ENCODE results near the gene SHISA7. TPM values are rescaled to one million over a fixed set of nuclear protein-coding genes. Genes with fewer than 3 reads are reported as not detected.

The SHISA7 gene
- total RNA-seq, 1 donor from 2014 or later = 0.22 TPM

DNA sequence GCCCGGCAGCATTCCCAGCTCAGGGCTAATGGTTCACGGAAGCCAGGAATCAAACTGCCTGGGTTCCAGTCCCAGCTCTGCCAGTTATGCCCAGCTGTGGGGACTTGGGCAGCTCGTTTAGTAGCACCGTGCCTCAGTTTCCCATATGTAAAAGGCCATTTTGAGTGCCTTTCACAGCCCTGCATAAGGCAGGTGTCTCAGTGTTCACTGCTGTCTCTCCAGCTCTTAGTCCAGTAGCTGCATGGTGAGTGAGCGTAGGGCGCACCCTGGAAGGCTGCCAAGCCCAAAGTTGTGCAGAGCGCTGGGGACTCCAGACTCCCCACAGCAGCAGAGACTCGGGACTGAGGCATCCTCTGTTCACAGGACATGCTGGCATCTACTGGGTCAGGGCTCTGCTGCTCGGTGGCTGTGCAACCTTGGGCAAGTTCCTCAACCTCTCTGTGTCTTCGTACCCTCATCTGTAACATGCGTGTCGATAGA, 51.9 kb downstream of the SHISA7 start:
- Mint-ChIP-seq H3K4me1 (ENCODE audit: unreplicated experiment) (peaks cover 36% of the 10 kb centered on the region), H3K36me3 (peaks cover 9% of the 10 kb centered on the region), H3K27ac (no peak overlapping the region), H3K9me3 (no peaks in the 10 kb centered on the region), H3K4me3 (no peak overlapping the region), H3K27me3 (no peaks in the 10 kb centered on the region)
- DNase-seq (ENCODE audit: extremely low spot score, unreplicated experiment) = no peak
- TF ChIP-seq, protein P1, sequence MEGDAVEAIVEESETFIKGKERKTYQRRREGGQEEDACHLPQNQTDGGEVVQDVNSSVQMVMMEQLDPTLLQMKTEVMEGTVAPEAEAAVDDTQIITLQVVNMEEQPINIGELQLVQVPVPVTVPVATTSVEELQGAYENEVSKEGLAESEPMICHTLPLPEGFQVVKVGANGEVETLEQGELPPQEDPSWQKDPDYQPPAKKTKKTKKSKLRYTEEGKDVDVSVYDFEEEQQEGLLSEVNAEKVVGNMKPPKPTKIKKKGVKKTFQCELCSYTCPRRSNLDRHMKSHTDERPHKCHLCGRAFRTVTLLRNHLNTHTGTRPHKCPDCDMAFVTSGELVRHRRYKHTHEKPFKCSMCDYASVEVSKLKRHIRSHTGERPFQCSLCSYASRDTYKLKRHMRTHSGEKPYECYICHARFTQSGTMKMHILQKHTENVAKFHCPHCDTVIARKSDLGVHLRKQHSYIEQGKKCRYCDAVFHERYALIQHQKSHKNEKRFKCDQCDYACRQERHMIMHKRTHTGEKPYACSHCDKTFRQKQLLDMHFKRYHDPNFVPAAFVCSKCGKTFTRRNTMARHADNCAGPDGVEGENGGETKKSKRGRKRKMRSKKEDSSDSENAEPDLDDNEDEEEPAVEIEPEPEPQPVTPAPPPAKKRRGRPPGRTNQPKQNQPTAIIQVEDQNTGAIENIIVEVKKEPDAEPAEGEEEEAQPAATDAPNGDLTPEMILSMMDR (conservative IDR thresholded peaks at IDR 0.05) = no peak

DNA sequence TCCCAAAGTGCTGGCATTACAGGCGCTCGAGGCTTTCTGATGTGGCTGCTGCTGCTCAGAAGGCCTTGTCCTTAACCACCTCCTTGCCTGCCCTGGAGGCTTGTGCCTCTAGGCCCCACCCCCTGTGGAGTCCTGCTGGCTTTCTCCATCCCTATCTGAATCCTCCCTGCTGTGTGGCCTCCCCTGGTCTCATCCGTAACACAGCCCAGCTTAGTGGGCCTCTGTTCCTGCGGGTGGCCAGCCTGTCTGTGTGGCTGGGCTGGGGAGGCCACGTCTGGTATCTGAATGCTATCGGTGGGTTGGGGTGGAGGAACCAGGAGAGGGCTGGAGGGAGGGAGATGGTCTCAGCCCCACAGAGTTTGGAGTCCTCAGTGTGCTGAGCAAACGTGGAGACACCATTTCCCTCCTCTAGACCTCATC, 52.6 kb downstream of the SHISA7 start:
- DNase-seq (ENCODE audit: extremely low spot score, unreplicated experiment) = no peak
- H3K27ac Mint-ChIP-seq = no peak overlapping the region
- H3K9me3 Mint-ChIP-seq = no peaks in the 10 kb centered on the region
- H3K27me3 Mint-ChIP-seq = no peaks in the 10 kb centered on the region
- TF ChIP-seq, protein P1 (conservative IDR thresholded peaks at IDR 0.05) = no peak
- peaks cover 40% of the 10 kb centered on the region for H3K4me1 Mint-ChIP-seq (ENCODE audit: unreplicated experiment)
- H3K4me3 Mint-ChIP-seq = peak overlapping the region; percentile 20
- peaks cover 13% of the 10 kb centered on the region for H3K36me3 Mint-ChIP-seq

- Mint-ChIP-seq H3K27me3 (no peaks in the 10 kb centered on the region), H3K4me3 (peak overlapping the region; percentile 74), H3K4me1 (ENCODE audit: unreplicated experiment) (peaks cover 40% of the 10 kb centered on the region), H3K9me3 (no peaks in the 10 kb centered on the region), H3K27ac (no peak overlapping the region), H3K36me3 (peaks cover 13% of the 10 kb centered on the region)
- no peak for DNase-seq (ENCODE audit: extremely low spot score, unreplicated experiment)
- TF ChIP-seq, protein P1 (conservative IDR thresholded peaks at IDR 0.05) = no peak
Observed at GRCh38 chr19:55389386-55390317, 53.4 kb downstream of the SHISA7 start.

GRCh38 chr19:55387736-55388497, 55.2 kb downstream of the SHISA7 start:
- H3K4me3 Mint-ChIP-seq = peak overlapping the region; percentile 100
- H3K27me3 Mint-ChIP-seq = no peaks in the 10 kb centered on the region
- TF ChIP-seq, protein P1 (conservative IDR thresholded peaks at IDR 0.05) = no peak
- H3K4me1 Mint-ChIP-seq (ENCODE audit: unreplicated experiment) = peaks cover 36% of the 10 kb centered on the region
- no peak for DNase-seq (ENCODE audit: extremely low spot score, unreplicated experiment)
- peaks cover 13% of the 10 kb centered on the region for H3K36me3 Mint-ChIP-seq
- H3K27ac Mint-ChIP-seq = peak overlapping the region; percentile 13
- no peaks in the 10 kb centered on the region for H3K9me3 Mint-ChIP-seq

- DNase-seq (ENCODE audit: extremely low spot score, unreplicated experiment) = no peak
- H3K27ac Mint-ChIP-seq = peak overlapping the region; percentile 99
- TF ChIP-seq, protein P1 (conservative IDR thresholded peaks at IDR 0.05) = no peak
- peaks cover 29% of the 10 kb centered on the region for H3K4me1 Mint-ChIP-seq (ENCODE audit: unreplicated experiment)
- peaks cover 6% of the 10 kb centered on the region for H3K9me3 Mint-ChIP-seq
- peak overlapping the region; percentile 100 for H3K4me3 Mint-ChIP-seq
- peaks cover 19% of the 10 kb centered on the region for H3K36me3 Mint-ChIP-seq
- H3K27me3 Mint-ChIP-seq = peaks cover 6% of the 10 kb centered on the region
Observed at GRCh38 chr19:55386493-55386971, 56.6 kb downstream of the SHISA7 start.
